Umbilical cord (tissue), 2 donors: ENCODE results near the gene CNIH4. TPM values are rescaled to one million over a fixed set of nuclear protein-coding genes. Genes with fewer than 3 reads are reported as not detected.
"Not testable (repeated sequence)": the region's sequence is repeated elsewhere in the genome, so short reads cannot be mapped to it uniquely, and the experiment has no call there.

Source experiments
- DNase-seq: peaks from one replicate; pipeline ENCODE4 v3.0.0-alpha.2; 2015; ENCODE audit warnings: low spot score
- total RNA-seq: library from RNA; depleted of rRNA; stranded (reverse); fragments of >200 nt; gene quantifications from one replicate; pipeline ENCODE4 v1.2.3, GENCODE V29; 2014; ENCODE audit warnings: low replicate concordance; ENCODE audit not compliant: insufficient read depth

The CNIH4 gene
- total RNA-seq, 1 donor from 2014 or later, result 18.3 TPM

DNA sequence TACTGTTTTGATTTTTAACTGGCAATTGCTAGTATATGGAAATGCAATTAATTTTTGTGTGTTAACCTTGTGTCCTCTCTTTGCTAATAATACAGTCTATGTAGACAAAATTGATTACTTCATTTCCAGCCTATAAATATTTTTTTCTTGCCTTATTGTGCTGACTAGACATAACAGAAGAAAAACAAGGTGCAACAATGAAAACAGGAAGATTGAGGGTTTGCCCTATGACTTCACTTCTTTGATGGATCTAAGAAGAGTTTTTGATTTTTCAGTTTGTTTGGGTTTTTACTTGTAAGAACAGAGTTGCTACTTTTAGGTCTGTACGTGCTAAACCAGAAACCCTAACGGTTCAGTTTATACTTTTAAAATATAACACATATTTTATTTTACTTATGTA is 8.5 kb upstream of the CNIH4 start:
- DNase-seq, result no peak

DNA sequence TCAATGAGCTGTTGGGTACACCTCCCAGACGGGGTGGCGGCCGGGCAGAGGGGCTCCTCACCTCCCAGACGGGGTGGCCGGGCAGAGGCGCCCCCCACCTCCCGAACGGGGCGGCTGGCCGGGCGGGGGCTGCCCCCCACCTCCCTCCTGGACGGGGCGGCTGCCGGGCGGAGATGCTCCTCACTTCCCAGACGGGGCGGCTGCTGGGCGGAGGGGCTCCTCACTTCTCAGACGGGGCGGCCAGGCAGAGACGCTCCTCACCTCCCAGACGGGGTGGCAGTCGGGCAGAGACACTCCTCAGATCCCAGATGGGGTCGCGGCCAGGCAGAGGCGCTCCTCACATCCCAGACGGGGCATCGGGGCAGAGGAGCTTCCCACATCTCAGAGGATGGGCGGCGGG is 7.0 kb upstream of the CNIH4 start:
- not testable (repeated sequence) for DNase-seq

DNA sequence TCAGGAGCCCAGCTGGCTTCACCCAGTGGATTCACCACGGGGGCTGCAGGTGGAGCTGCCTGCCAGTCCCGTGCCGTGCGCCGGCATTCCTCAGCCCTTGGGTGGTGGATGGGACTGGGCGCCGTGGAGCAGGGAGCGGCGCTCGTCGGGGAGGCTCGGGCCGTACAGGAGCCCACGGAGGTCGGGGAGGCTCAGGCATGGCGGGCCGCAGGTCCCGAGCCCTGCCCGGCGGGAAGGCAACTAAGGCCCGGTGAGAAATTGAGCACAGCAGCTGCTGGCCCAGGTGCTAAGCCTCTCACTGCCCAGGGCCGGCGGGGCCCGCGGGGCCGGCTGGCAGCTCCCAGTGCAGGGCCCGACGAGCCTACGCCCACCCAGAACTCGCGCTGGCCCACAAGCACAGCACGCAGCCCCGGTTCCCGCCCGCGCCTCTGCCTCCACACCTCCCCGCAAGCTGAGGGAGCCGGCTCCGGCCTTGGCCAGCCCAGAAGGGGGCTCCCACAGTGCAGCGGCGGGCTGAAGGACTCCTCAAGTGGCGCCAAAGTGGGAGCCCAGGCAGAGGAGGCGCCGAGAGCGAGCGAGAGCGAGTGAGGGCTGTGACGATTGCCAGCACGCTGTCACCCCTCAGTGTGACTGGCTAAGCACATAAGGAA is 4.1 kb upstream of the CNIH4 start:
- DNase-seq, result not testable (repeated sequence)

DNA sequence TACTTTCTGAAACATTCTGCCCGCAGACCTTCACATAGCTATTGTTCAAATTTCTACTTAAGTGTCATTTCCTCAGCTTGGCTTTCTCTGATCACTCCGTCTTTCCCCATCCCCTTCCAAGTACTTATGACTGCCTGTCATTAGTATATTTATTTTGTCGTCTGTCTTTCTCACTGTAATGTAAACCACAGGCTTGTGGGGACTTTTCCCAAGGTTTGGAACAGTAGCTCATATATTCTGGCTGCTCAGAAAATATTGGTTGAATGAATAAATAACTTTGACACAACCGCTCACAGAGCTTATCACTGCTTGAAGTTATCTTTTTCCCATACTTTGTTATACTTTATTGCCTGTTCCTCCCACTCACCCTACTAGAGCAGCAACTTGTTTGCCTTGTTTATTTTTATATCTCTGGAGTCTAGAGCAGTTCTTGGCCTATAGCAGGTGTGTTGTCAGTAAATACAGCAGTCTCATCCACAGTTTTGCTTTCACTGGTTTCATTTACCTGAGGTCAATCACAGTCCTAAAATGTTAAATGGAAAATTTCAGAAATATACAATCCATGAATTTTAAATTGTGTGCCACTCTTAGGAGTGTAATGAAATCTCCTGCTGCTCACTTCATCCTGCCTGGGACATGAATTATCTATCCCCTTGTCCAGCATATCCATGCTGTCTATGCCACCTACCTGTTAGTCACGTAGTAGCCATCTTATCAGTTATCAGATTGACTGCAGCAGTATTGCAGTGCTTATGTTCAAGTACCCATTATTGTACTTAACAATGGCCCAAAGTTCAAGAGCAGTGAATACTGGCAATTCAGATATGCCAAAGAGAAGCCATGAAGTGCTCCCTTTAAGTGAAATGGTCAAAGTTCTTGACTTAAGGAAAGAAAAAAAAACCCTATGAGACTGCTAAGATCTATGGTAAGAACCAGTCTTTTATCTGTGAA is 2.4 kb upstream of the CNIH4 start:
- DNase-seq, result no peak

DNA sequence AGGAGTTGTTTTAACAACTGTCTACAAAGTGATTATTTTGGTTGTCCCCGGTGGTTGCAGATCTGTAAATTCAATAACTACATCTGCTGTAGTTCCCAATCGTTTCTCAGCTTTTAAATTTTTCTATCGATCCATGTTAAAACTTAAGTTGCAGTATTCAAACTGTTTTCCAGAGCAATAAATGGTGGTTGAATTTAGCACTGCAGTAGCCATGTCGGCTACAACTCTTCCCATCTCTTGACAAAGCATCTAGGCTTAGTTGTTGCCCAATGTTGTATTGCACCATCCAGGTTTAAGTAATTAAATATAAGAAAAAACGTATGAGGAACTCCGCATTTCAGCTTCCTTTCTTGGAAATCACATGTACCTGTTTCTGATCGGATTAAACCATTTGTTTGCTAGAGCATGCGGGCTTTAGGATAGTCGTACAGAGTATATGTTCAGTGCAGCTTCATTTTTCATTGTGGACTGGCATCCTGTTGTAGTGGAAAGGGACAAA is 996 bp downstream of the CNIH4 start:
- peak; percentile 5 for DNase-seq

DNA sequence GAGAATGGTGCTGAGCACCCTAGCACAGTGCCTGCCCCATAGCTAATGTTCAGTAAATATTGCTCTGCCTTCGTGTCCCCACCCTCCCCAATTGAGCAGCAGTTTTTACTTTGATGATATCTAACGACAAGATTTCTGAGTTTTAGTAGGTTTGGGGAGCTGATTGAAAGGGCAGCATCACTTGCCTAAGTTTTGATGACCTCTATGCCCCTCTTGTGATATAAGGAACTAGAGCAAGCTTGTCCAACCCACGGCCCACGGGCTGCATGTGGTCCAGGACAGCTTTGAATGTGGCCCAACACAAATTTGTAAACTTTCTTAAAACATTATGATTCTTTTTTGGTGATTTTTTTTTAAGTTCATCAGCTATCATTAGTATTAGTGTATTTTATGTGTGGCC is 1.6 kb downstream of the CNIH4 start:
- no peak for DNase-seq

DNA sequence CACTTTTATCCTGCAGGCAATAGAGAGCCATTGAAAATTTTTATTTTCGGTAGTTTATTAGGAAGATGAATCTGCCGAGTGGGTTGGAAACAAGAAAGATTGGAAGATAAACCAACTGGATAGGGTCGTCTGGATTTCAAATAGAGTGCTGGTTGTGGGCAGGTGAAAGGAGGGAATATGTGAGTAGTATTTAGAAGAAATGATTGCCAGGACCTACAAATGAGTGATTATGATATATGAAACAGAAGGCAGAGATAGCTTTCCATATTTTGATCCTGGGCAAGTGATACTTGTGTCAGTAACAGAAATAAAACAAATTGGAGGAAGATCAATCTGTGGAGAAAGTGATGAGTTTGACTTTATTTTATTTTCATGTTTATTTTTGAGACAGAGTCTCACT is 2.5 kb downstream of the CNIH4 start:
- DNase-seq, result no peak

DNA sequence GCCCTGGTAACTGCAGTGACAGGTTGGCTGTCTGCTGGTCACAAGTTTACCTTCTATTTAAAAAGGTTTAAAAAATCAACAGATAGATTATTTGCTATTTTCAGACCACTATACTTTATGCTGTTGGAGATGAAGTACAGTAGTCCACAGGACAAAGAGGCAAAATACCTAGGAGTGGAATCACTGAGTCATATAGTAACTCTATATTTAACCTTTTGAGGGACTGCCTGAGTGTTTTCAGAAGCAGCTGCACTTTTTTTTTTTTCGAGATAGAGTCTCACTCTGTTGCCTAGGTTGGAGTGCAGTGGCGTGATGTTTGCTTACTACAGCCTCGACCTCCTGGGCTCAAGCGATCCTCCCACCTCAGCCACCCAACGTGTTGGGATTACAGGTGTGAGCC is 11.7 kb downstream of the CNIH4 start:
- DNase-seq, result no peak

DNA sequence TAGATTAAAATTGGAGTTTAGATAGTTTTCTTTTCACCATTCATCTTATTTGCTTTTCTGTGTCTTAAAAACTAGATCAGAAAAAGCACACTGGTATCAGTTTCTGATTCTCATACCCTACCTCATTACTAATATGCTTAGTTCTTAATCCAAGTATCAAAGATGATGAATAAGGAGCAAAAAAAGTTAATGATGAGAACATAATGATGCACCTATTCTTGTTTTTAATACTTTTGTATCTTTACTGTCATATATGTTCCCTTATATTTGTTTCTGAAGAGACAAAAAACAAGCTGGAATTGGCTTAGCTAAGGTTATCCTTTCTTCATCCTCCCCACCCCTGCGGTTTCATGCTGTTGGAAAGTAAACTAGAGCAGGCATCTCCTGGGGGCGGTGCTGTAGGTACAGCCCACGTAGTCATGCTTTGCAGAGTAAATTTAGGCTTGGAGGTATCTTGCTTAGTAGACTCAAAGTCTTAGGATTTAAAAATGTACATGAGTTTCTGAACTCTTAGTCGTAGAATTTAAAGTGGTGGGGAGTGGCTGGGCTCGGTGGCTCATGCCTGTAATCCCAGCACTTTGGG is 16.4 kb downstream of the CNIH4 start:
- DNase-seq, result no peak

DNA sequence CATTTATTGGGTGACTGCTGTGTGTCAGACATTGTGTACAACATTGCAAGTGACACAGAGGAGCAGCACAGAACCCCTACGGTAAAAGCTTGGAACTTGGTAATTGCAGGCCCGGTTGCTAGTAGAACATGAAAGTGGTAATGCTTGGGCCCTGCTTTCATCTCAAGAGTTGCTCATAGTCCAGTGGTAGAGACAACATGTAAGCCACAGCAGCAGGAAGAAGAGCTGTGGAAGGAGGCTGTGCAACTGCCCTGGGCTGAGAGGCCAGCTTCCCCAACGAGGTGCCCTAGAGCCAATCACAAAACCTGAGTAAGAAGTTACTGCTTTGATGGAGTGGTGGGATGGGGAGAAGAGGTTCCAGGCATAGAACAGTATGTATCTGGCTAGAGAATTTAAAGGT is 18.4 kb downstream of the CNIH4 start:
- DNase-seq, result no peak

DNA sequence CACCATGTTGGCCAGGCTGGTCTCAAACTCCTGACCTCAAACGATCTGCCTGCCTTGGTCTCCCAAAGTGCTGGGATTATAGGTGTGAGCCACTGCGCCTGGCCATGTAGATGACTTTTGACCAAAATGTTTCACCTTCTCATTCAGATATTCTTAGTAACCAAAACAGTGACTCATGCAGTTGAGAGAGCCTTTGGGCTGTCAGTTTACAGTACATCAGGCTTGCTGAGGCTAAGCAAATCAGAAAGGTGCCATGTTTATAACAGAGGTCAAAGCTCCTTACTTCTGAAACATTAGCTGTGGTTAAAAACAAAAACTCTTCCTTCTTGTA is 21.0 kb downstream of the CNIH4 start:
- no peak for DNase-seq

DNA sequence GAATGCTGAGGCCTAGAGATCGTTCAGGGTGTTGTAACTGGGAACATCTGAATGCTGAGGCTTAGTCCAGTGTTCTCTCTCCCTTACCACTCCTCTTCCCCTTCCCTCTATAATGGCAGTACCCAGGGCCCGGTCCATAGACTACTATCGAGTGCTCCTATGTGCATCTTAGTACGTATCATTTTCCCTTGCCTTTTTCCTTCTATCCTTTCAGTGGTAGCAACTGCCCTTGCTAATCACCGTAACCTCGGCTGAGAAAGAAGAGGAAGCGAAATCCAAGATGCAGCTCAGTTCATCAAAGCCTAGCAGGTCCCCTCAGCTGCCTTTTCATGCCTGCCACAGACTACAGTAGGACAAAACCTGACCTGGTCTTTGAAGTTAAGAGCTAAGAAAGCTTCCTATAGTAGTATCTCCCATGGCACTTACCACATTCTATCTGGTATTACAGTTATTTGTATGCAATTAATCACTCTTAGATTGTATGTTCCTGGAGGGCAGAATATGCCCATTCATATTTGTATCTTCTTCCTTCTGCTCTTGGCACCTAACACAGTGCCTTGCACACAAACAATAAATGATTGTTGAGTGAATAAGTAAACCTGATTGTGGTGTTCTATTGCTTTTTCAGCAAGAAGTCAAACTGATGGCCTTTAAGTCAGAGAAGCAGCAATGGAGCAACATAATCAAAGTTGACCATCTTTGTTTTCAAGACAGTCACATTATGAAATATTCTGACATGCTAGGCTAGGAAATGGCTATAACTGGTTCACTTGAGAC is 22.4 kb downstream of the CNIH4 start:
- DNase-seq, result no peak

DNA sequence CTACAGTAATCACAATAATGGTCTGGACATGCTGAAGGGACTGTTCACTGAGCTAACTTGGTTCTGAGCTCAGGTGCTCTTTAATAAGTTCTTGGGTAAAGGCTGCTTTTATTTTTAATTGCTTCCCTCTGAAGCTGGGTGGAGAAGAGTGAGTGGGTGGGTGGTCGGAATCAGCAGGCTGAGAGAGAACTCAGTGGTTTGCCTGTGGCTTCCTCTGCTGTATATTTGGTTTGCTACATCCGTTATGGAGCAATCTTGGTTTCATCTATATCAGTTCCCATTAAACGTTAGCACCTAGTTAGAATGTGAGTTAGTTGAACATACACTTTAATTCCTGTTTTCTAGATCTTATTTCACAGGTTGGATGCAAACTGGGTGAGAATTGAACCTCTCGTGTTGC is 23.3 kb downstream of the CNIH4 start:
- no peak for DNase-seq

DNA sequence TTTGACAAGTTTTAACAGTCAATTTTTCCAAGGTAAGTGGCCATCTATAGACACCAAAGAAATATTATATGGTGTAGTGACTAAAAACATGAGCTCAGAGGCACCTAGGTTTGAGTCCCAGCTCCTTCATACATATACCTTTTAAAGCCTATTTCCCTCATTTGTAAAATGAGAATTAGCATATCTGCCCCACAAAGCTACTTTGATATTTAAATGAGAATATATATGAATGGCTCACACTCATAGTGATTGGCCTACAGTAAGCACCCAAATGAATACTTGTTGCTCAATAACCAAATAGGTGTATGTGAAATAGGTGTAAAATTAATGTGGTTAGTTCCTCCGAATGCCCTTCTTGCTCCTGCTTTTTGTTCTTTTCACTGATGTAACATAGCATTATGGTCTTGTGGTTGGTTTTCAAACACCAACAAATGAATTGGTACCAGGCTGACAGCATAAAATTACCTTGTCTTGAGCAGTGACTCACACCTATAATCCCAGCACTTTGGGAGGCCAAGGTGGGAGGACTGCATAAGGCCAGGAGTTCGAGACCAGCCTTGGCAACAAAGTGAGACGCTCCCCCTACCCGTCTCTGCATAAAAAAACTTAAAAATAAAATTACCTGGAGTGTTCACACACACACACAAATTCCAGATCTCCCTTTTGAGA is 25.3 kb downstream of the CNIH4 start:
- DNase-seq, result no peak

DNA sequence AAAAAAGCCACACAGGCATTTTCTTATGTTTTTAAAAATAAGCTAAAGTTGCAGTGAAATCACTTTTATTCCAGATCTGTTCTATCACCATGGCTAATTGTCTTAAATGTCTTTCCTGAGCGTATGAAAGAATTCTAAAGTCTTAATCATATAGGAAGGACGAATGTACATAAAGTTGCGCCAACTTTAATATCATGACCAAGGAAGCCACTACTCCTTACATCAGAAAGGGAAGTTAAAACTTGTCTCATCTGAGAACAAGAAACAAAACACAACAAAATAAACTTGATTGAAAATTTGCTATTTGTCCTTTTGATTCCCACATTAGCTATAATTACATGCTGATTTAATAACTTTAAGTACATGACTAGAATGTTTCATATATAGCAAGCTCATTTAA is 26.5 kb downstream of the CNIH4 start:
- DNase-seq, result no peak

DNA sequence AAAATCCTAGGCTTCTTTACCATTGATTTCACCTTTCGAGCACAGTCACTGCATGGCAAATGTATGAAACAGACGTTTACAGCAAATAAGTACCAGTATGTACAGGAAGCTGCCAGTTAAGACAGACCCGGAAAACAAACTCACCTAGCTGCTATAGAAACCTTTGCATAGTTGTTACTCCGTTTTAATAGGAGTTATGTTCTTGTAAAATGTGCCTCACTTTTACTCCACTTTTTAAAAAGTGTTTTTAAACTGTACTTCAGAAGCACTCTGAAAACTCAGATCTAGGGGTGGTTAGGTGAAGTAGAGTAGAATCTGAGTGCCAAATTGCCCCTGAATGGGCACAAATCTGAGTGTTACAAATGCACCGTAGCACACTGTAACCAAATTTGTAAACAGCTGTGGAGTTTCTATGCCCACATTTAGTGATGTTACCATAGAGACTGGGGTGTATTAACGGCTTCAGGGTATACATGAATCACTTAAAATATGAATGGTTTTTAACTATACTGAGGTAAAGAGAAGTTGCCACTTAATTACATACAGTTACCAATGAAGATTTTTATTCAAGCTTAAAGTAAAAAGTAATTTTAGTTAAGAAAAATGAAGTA is 30.7 kb downstream of the CNIH4 start:
- DNase-seq, result no peak

DNA sequence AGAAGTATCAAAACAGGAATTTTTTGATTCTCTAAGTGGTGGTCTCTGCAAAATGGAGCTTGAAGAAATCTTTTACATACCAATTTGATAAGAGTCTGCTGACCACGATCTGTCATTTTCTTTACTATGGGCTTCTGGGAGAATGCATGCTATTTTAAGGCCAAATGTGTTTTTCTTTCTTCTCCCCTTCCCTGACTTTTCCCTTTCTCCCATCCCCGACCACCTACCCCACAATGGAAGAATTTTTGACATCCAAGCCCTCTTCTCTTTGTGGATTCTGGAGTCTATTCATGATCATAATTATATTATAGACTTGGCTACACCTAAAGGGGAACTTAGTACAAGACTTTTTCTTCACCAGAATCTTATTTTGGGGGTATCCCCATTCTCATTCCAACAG is 31.3 kb downstream of the CNIH4 start:
- DNase-seq, result no peak

DNA sequence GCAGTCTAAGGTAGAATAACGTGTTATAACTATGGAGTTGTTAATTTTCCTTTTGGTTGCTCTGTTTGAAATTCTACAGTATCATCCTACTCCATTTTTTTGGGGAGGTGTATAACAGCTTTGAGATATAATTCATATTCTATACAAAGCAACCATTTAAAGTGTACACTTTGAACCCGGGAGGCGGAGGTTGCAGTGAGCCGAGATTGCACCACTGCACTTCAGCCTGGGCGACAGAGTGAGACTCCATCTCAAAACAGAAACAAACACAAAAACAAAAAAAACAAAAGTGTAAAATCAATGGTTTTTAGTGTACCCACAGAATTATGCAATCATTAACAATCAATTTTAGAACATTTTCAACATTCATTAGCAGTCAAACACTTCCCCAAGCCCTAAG is 33.8 kb downstream of the CNIH4 start:
- no peak for DNase-seq

DNA sequence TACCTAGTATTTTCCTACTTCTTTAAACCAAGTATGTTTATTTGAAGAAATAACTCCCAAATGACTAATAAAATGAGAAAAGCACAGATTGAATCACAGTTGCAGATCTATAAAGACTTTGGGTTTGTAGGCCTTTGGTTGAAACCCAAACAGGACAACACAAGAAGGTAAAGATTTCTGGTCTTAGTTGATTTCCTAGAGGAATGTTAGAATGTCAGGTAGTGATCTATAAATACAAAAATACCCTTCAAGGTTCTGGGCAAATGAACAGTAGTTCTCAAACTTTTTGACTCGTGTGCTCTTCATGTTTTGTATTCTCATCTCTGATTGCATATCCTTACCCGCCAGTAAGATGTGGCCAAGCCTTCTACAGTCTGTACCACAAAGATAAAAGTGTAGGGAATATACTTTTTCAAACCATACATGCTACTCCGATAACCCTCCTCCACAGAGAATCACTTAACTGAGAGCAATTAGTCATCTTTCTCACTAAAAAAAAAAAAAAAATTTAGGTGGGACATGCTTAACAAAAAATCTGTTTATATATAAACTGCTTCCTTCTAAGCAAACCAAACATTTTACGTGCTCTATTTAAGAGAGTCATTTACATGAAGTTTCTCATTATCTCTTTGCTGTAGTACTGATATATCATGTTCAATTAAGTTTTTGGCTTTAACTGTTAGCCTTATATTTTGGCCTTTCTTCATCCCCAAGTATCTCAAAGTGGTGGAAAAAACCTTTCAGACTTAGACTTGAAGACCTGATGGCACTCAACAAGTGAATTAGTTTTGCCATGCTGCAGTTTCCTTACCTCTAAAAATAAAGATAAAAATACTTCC is 36.0 kb downstream of the CNIH4 start:
- no peak for DNase-seq

DNA sequence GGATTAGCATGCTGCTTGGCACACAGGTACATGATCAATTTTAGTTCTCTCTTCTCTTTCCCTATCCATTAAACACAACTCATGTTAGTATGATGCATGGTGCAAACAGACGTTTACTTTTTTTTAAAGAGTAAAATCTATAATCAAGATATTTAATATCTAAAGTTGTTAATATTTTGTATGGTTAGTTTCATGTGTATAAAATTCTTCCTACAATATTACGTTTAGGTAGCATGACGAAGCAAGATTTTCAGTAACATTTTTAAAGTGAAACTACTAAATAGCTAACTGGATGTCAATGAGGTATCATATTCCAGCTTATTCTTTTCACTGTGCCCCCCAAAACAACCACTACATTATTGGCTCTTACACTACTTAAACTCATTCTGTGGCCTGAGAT is 36.6 kb downstream of the CNIH4 start:
- no peak for DNase-seq
